HG03025 (cell line): Measurements from ENCODE around the gene DHRS4.
"Not testable (repeated sequence)": the region's sequence is repeated elsewhere in the genome, so short reads cannot be mapped to it uniquely, and the experiment has no call there.

Source experiments
- ATAC-seq: cut with Tn5 transposase; IDR thresholded peaks from one replicate; pipeline ENCODE4 v1.9.1; 2021; ENCODE audit warnings: mild to moderate bottlenecking, moderate library complexity; ENCODE audit not compliant: unreplicated experiment, low FRiP score

Gene DHRS4

DNA sequence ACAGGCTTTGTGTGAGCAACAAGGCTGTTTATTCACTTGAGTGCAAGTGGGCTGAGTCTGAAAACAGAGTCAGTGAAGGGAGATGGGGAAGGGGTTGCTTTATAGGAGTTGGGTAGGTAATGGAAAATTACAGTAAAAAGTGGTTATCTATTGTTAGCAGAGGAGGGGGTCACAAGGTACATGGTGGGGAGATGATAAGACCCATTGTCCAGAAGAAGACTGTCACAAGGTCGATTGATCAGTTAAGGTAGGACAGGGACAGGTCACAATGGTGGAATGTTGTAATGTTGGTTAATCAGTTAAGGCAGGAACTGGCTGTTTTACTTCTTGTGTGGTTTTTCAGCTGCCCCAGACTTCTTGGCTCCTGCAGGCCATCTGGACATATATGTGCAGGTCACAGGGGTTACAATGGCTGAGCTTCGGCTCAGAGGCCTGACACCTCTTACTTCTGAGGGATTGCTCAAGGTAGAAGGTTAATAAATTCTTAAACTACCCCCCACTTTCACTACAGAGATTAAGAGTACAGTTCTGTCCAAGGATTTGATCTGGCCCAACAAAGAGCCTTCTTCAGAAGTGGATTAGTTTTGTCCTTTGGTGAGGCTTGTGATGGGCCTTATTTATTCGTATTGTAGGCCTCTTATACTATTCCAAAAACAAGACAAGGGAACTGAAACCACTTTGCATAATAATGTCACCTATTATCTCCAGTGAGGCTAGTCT lies 13.8 kb upstream of the DHRS4 start:
- no peak for ATAC-seq

DNA sequence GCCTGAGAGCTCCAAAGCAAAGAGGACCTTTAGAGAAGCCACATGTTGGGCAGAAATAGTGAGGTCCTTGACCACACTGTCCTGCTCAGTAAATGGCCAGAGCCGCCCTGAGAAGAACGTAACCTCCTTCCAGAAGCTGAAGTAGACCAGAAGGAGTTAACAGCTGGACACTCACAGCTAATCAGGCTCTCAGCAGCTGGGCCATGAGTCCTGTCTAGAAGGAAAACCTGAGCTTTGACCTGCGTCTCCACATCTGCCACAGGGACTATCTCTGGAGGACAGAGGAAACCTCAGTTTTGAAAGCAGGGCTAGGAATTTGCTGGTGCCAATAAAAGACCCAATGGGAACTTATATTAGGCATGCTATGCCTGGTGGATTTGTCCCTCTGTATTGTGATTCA lies 12.3 kb upstream of the DHRS4 start:
- no peak for ATAC-seq

DNA sequence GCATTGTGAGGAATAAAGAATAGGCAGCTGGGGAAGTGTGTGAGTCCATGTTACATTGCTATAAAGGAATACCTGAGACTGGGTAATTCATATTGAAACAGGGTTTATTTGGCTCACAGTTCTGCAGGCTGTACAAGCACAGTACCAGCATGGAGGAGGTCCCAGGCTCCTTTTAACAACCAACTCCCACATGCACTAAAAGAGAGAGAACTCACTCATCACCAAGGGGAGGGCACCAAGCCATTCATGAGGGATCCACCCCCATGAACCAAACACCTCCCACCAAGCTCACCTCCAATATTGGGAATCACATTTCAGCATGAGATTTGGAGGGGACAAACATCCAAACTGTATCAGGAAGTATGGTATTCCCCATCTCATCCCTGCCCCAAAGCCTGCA lies 11.9 kb upstream of the DHRS4 start:
- no peak for ATAC-seq

DNA sequence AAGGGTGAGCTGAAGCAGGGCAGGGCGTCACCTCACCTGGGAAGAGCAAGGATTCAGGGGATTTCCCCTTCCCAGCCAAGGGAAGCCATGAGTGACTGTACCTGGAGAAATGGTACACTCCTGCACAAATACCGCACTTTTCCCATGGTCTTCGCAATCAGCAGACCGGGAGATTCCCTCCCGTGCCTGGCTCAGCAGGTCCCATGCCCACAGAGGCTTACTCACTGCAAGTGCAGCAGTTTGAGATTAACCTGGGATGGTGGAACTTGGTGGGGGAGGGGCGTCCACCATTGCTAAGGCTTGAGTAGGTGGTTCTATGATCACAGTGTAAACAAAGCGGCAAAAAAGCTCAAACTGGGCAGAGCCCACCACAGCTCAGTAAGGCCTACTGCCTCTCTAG lies 11.0 kb upstream of the DHRS4 start:
- no peak for ATAC-seq

DNA sequence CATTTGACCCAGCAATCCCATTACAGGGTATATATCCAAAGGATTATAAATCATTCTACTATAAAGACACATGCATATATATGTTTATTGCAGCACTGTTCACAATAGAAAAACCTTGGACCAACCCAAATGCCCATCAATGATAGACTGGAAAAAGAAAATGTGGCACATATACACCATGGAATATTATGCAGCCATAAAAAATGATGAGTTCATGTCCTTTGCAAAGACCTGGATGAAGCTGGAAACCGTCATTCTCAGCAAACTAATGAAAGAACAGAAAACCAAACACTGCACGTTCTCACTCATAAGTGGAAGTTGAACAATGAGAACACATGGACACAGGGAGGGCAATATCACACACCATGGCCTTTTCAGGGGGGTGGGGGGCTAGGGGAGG lies 4.5 kb upstream of the DHRS4 start:
- not testable (repeated sequence) for ATAC-seq

DNA sequence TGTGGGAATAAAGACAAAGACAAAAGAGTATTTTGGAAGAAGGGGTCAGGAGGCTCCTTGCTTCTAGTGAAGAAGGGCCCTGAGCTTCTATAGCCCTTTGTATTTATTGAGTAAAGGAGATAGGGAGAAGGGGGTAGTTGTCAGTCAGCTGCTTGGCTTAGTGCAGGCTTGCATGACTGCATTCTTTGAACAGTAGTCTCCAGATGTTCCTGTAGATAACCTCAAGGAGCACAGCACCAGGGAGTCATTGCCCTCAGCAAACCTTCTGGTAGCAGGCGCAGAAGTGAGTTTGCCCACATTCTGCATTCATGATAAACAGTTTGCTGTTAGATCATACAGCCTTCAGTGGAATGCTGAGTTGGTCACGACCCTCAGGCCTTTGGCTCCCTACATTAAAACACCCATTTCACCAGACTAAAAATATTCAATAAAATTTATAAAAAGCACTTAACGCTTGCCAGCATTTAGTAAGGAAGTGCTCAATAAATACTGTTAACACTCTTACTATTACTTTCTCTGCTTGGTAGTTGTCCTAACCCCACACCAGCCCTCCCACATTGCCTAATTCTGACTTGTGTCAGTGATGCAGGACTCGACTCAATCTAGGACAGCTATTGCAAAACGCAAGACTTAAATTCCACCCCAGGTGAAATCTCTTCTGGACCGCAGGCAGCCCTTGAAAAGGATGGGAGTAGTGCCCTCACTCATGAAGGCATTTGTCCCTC lies 3.0 kb upstream of the DHRS4 start:
- ATAC-seq, result no peak

DNA sequence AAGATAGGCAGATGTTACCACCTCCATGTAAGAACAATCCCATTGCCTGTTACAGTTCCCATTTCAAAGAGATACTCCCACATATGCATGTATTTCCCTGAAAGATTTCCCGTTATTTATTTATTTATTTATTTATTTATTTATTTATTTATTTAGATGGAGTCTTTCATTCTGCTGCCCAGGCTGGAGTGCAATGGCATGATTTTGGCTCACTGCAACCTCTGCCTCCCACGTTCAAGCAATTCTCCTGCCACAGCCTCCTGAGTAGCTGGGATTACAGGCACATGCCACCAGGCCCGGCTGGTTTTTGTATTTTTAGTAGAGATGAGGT lies 2.5 kb upstream of the DHRS4 start:
- ATAC-seq, result not testable (repeated sequence)

DNA sequence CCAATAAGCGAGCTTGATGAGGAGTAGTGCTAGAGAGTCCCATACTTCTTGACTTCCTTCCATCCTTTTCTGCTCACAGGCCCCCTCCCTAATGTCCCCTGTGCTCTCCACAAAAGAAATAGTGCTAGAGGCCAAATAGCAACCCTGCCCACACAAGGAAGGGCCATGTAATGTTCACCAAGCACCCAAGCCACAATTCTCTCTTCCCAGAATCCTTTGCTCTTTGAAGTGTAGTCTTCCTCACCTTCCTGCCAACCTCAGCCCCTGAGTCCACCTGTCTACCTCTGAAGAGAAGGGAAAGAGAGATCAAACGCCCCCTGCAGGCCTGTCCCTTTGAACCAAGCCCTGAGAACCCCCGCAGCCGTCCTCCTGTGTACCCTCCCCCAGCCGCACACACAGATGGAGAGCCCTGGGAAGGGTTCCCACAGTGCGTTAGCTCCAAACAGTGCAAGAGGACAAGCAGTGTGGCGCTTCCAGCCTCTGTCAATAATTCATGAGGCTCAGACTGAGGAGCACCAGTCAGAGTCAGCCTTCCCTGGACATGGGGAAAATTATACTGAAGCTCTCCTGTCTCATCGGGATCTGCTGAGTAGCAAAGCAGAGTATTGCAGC lies 1.9 kb upstream of the DHRS4 start:
- no peak for ATAC-seq

DNA sequence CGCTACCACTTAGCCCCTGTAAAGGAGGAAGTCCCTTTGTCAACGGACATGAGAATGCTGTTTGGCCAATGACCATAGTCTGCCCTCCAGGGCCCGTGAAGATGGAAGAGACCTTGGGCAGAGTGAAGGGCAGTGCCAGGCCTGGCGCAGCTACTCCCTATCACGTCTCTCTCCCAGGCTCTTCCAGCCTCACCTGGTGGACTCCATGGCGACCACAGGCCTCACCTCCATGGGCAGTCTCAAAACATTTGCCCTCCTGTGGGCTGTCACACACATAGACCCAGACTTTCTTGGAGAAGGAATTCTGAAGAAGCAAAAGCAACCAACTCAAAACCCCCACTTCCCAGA lies 480 bp upstream of the DHRS4 start:
- ATAC-seq, result not testable (repeated sequence)

DNA sequence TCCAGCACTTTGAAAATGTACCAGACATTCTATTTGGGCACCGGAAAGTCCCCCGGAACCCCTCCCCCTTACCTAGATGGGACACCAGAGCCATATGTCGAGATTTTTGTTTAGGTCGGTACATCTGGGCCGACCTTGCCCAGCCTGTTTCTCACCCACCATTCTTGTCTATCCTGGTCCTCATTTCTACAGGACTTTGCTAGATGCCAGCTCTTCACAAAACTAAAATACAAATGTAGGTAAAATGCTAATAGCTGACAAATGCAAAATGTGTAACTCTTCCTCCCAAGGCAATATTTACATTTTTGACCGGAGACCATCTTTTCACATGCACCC lies 677 bp downstream of the DHRS4 start:
- not testable (repeated sequence) for ATAC-seq

DNA sequence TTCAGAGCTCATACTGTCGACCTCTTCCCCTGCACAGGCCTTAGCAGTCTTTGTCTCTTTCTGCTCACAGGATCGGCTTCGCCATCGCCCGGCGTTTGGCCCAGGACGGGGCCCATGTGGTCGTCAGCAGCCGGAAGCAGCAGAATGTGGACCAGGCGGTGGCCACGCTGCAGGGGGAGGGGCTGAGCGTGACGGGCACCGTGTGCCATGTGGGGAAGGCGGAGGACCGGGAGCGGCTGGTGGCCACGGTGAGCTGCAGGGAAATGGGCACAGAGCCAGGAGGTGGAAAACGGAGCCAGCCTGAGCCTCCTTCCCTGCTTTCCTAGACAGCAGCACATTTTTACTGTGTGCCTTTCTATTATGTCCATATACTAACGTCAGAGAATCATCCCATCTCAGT lies 1.4 kb downstream of the DHRS4 start:
- ATAC-seq, result not testable (repeated sequence)

DNA sequence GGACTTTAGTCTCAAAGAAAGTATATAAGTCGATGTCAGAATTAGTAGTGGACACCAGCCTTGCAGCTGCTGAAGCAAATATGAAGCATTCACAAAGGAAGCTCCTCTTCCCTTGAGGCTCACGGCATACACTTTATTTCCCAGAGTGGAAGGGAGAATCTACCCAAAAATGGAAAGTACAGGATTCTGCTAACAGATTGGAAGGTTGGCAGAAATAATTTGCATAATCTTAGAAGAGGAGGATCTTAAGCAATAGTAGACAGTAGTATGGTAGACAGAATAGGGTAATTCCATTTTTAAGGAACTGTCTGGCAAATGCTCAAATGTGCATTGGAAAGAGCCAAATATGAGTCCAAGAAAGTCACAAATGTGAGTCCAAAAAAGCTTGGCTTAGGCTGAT lies 2.2 kb downstream of the DHRS4 start:
- ATAC-seq, result not testable (repeated sequence)

DNA sequence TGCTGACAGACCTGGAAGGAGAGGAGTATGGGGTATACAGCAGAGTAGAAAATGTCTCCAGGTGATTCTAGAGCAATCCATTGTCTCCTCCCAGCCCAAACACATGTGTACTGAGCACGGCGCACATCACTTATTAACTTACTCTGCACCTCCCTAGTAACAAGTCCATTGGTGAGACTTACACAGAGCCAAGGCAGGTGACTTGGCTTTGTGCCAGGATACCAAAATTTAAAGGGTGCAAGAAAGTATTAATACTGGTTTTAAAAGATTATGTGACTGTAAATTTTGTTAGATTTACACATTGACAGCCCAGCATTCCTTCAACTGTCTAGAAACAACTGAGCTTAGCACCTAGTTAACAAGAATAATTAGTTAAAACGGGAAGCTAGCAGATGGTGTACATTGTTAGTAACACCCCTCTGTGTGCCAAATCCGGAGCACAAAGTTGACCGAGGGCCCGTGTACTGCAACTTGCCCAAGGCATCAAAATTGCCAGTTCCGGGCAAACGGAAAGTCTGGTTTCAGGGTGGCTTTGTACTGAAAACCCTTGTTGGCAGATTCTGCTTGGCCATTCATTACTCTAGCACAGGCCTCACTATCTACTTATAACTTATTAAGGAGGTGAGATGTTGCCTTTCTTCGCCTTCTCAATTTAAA lies 4.5 kb downstream of the DHRS4 start:
- not testable (repeated sequence) for ATAC-seq

DNA sequence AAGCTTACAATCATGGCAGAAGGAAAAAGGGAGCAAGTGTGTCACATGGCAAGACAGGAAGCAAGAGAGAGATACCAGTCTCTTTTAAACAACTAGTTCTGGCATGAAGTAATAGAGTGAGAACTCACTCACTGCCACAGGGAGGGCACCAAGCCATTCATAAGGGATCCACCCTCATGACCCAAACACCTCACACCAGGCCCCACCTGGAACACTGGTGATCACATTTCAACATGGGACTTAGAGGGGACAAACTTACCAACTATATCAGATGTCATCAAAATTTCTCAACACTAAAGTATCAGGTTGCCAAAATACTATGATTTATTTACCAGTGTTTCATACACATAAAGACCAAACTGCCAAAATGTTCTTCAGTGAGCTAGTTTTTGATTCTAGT lies 7.3 kb downstream of the DHRS4 start:
- not testable (repeated sequence) for ATAC-seq

DNA sequence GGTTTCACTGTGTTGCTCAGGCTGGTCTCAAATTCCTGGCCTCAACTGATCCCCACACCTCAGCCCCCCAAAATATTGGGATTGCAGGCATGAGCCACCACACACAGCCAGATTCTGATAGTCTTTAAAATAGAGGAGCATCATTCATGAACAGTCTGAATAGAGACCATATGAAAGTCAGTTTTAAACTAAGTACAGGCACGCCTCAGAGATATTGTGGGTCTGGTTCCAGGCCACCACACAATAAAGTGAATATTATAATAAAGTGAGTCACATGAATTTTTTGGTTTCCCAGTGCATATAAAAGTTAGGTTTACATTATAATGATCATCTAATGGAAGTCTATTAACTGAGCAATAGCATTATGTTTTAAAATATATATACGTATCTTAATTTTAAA lies 8.1 kb downstream of the DHRS4 start:
- not testable (repeated sequence) for ATAC-seq

DNA sequence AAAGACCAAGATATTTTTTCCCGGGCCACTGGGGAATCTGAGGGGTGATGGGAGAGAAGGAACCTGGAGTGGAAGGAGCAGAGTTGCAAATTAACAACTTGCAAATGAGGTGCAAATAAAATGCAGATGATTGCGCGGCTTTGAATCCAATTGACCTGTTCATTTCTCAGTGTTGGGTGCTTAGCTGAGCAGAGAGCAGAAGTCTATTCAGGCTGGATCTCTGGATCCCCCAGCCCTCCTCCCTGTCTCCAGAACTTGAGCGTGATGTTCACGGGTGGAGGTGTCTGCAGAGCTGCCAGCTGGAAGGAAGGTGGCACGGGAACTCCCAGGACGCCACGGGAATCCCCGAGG lies 15.5 kb downstream of the DHRS4 start:
- not testable (repeated sequence) for ATAC-seq

DNA sequence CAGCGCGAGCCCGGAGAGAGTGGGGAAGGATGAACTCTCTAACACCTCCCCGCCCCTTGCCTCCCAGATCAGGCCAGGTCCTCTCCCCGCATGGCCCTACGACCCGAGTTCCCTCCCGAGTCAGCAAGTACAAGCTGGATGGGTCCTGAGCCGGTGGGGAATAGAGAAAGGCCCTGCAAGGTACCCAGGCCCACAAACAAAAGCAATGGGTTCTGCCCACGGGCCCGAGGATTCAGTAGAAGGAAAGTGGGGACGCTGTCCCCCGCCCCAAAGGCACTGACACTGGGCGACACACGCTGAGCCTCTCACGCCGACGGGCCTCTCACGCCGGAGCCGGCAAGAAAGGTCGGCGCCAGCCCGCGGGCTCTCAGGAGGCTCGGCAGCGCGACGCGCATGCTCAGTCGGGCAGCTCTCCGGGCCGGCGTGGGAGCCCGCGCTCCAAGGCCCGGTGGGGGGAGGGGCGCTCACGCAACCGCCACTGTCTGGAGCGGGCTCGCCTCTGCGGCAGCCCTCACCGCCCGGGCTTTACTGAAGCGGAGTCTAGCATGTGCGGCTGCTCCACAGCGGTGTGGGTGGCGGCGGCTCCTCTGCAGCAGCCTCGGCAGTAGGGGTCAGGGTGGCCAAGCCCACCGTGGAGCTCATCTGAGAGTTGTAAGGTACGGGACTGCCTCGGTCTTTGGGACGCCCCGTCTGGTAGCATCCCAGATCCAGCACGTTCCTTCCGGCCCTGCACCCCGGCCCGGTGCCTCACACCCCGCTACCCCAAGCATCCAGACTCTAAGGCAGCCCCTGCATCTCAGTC lies 16.1 kb downstream of the DHRS4 start:
- ATAC-seq, result peak; percentile 63

DNA sequence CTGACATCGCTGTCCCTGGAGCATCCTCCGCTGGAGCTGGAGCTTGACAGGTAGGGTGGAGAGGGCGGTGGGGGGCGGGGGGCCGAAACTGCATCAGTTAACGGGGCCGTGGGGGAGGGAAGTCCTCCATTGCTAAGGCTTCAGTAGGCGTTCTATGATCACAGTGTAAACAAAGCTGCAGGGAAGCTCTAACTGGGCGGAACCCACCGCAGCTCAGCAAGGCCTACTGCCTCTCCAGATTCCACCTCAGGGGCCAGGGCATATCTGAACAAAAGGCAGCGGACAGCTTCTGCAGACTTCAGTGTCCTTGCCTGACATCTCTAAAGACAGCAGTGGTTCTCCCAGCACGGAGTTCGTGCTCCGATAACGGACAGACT lies 16.7 kb downstream of the DHRS4 start:
- not testable (repeated sequence) for ATAC-seq

DNA sequence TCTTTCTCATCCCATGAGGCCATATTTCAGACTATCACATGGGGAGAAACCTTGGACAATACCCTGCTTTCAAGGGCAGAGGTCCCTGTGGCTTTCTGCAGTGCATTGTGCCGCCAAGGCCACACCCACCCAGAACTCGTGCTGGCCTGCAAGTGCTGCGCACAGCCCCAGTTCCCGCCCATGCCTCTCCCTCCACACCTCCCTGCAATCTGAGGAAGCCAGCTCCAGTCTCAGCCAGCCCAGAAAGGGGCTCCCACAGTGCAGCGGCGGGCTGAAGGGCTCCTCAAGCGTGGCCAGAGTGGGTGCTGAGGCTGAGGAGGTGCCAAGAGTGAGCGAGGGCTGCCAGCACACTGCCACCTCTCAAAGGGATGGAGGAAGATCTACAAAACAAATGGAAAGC lies 19.6 kb downstream of the DHRS4 start:
- not testable (repeated sequence) for ATAC-seq

DNA sequence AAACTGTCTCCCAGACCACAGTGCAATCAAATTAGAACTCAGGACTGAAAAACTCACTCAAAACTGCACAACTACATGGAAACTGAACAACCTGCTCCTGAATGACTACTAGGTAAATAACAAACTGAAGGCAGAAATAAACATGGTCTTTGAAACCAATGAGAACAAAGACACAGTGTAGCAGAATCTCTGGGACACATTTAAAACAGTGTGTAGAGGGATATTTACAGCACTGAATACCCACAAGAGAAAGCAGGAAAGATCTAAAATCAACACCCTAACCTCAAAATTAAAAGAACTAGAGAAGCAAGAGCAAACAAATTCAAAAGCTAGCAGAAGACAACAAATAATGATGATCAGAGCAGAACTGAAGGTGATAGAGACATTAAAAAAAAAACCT lies 20.5 kb downstream of the DHRS4 start:
- not testable (repeated sequence) for ATAC-seq

DNA sequence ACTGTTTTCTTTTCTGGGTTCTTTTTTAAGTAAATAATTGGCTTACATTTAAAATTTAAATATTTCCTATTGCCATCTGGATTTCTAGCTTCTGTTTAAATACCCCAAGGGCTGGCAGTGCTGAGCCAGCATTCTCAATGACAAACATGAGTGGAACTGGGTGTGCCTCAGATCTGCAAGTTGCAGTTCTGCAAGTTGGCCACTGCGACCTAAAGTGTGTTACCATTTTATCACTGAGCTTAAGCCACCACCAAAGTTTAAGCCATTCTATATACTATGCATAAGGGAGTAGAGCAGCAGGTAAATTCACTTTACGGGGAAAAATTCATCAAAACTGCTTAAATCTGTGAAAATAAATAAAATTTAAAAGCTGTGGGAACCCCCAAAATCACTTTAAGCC lies 23.6 kb downstream of the DHRS4 start:
- not testable (repeated sequence) for ATAC-seq
